Stimulated activated CD4-positive, alpha-beta T cell treated with anti-CD3 and anti-CD28 coated beads, Interleukin-12 subunit alpha, Interleukin-12 subunit beta, amount 100 ng/mL, for 48 hours (primary cell): ENCODE data around the gene RGS14.
"Not testable (repeated sequence)": the region's sequence is repeated elsewhere in the genome, so short reads cannot be mapped to it uniquely, and the experiment has no call there.

Experiments
- DNase-seq, 3 donors: peaks; one replicate each; pipeline ENCODE4 v3.0.0-alpha.2; 2020; ENCODE audit warnings: low read depth in 2 of 3, low spot score in 1 of 3

RGS14 gene

GRCh38 chr5:177364159-177364962, 6.6 kb downstream of the RGS14 start:
- DNase-seq: peak in 1 of 3 donors; percentile 36

- DNase-seq: no peak
These were observed 8.3 kb downstream of the RGS14 start for GRCh38 chr5:177365845-177366527.

- no peak for DNase-seq
These were observed 9.0 kb downstream of the RGS14 start for GRCh38 chr5:177366528-177367322.

- DNase-seq: no peak
These were observed 9.7 kb downstream of the RGS14 start for GRCh38 chr5:177367323-177367848.

- no peak for DNase-seq
These were observed 10.5 kb downstream of the RGS14 start for GRCh38 chr5:177367981-177368868.

GRCh38 chr5:177368869-177369644, 11.3 kb downstream of the RGS14 start:
- DNase-seq: no peak

- DNase-seq: no peak
These were observed 12.1 kb downstream of the RGS14 start for GRCh38 chr5:177369645-177370440.

- peak in 2 of 3 donors; percentile 28 to 46 for DNase-seq
These were observed 12.9 kb downstream of the RGS14 start for GRCh38 chr5:177370488-177371119.

- DNase-seq: no peak
These were observed 13.7 kb downstream of the RGS14 start for GRCh38 chr5:177371120-177372033.

- DNase-seq: no peak
These were observed 14.5 kb downstream of the RGS14 start for GRCh38 chr5:177372034-177372896.

GRCh38 chr5:177372910-177373309, 15.2 kb downstream of the RGS14 start:
- DNase-seq: no peak

- no peak for DNase-seq
These were observed 16.1 kb downstream of the RGS14 start for GRCh38 chr5:177373806-177374205.

- DNase-seq: no peak
These were observed 16.5 kb downstream of the RGS14 start for GRCh38 chr5:177374211-177374610.

- DNase-seq: not testable (repeated sequence)
These were observed 17.8 kb downstream of the RGS14 start for GRCh38 chr5:177375516-177375915.

GRCh38 chr5:177376107-177376506, 18.4 kb downstream of the RGS14 start:
- DNase-seq: no peak
